GM18520 (cell line): ENCODE data around the gene TET3.
"Not testable (repeated sequence)": the region's sequence is repeated elsewhere in the genome, so short reads cannot be mapped to it uniquely, and the experiment has no call there.

ENCODE experiments used
- ATAC-seq: cut with Tn5 transposase; IDR thresholded peaks from one replicate; pipeline ENCODE4 v1.9.1; 2021; ENCODE audit not compliant: unreplicated experiment

The TET3 gene

GRCh38 chr2:73984203-73984921, at the start of gene TET3:
TET3 (plus strand) TSS chr2:73984910; CDS start chr2:73986404, 1,494 bp downstream.
- ATAC-seq: peak; percentile 37

- no peak for ATAC-seq
Measured at GRCh38 chr2:73935641-73936040, 49.1 kb upstream of the TET3 start.

- no peak for ATAC-seq
Measured at GRCh38 chr2:73937103-73937885, 47.4 kb upstream of the TET3 start.

GRCh38 chr2:73937899-73938298, 46.8 kb upstream of the TET3 start:
- no peak for ATAC-seq

GRCh38 chr2:73938718-73939352, 45.9 kb upstream of the TET3 start:
- no peak for ATAC-seq

- no peak for ATAC-seq
Measured at GRCh38 chr2:73939419-73939818, 45.3 kb upstream of the TET3 start.

- not testable (repeated sequence) for ATAC-seq
Measured at GRCh38 chr2:73940066-73940465, 44.6 kb upstream of the TET3 start.

GRCh38 chr2:73942664-73943063, 42.0 kb upstream of the TET3 start:
- ATAC-seq: no peak

GRCh38 chr2:73944714-73945113, 40.0 kb upstream of the TET3 start:
- ATAC-seq: no peak

GRCh38 chr2:73946215-73946614, 38.5 kb upstream of the TET3 start:
- no peak for ATAC-seq

- no peak for ATAC-seq
Measured at GRCh38 chr2:73946666-73947065, 38.0 kb upstream of the TET3 start.

- no peak for ATAC-seq
Measured at GRCh38 chr2:73947412-73948018, 37.2 kb upstream of the TET3 start.

GRCh38 chr2:73949802-73950201, 34.9 kb upstream of the TET3 start:
- ATAC-seq: no peak

GRCh38 chr2:73952499-73953446, 31.9 kb upstream of the TET3 start:
- ATAC-seq: no peak

GRCh38 chr2:73956218-73956865, 28.4 kb upstream of the TET3 start:
- no peak for ATAC-seq

GRCh38 chr2:73961274-73961673, 23.4 kb upstream of the TET3 start:
- ATAC-seq: no peak

- ATAC-seq: no peak
Measured at GRCh38 chr2:73961823-73962615, 22.7 kb upstream of the TET3 start.

GRCh38 chr2:73962798-73963197, 21.9 kb upstream of the TET3 start:
- no peak for ATAC-seq
